GM19324 (cell line): ENCODE data around the gene UBA3.

Experiments used
- ATAC-seq: cut with Tn5 transposase; IDR thresholded peaks from one replicate; pipeline ENCODE4 v1.9.1; 2021; ENCODE audit warnings: mild to moderate bottlenecking, moderate library complexity; ENCODE audit not compliant: unreplicated experiment, low FRiP score

UBA3 gene

GRCh38 chr3:69102384-69102783 lies 22.2 kb upstream of the UBA3 start:
- no peak for ATAC-seq

- no peak for ATAC-seq
These were observed 19.4 kb upstream of the UBA3 start for GRCh38 chr3:69099576-69099975.

GRCh38 chr3:69097407-69098086 lies 17.4 kb upstream of the UBA3 start:
- ATAC-seq: no peak

- ATAC-seq: no peak
These were observed 16.1 kb upstream of the UBA3 start for GRCh38 chr3:69096299-69096698.

- no peak for ATAC-seq
These were observed 15.5 kb upstream of the UBA3 start for GRCh38 chr3:69095636-69096035.

- no peak for ATAC-seq
These were observed 14.5 kb upstream of the UBA3 start for GRCh38 chr3:69094467-69095205.

- ATAC-seq: peak; percentile 67
These were observed 11.9 kb upstream of the UBA3 start for GRCh38 chr3:69092030-69092516.

GRCh38 chr3:69091389-69092029 lies 11.3 kb upstream of the UBA3 start:
- peak; percentile 10 for ATAC-seq

- no peak for ATAC-seq
These were observed 9.9 kb upstream of the UBA3 start for GRCh38 chr3:69090021-69090420.

GRCh38 chr3:69088063-69088462 lies 7.9 kb upstream of the UBA3 start:
- ATAC-seq: no peak

- no peak for ATAC-seq
These were observed 7.0 kb upstream of the UBA3 start for GRCh38 chr3:69087030-69087791.

- no peak for ATAC-seq
These were observed 5.9 kb upstream of the UBA3 start for GRCh38 chr3:69085833-69086722.

GRCh38 chr3:69085168-69085832 lies 5.1 kb upstream of the UBA3 start:
- ATAC-seq: peak; percentile 3

GRCh38 chr3:69084326-69085167 lies 4.4 kb upstream of the UBA3 start, which contains the start of gene ARL6IP5:
Gene ARL6IP5 (plus strand): TSS chr3:69084937. CDS start chr3:69085048, 111 bp downstream.
- ATAC-seq: peak; percentile 54

- ATAC-seq: peak; percentile 55
These were observed 2.6 kb upstream of the UBA3 start for GRCh38 chr3:69082805-69083204.

- ATAC-seq: no peak
These were observed 2.2 kb upstream of the UBA3 start for GRCh38 chr3:69082361-69082760.

- no peak for ATAC-seq
These were observed 1.6 kb upstream of the UBA3 start for GRCh38 chr3:69081583-69082262.
